Astrocyte of the cerebellum (primary cell): ENCODE results near the gene OR5A2.
"Not testable (repeated sequence)": the region's sequence is repeated elsewhere in the genome, so short reads cannot be mapped to it uniquely, and the experiment has no call there.

Source experiments
- DNase-seq: peaks from one replicate; pipeline ENCODE4 v3.0.0-alpha.2; 2011; ENCODE audit warnings: low read depth
- H3K4me3 ChIP-seq: 2 replicates; pipeline ENCODE4 v1.5.1; 2011; ENCODE audit warnings: mild to moderate bottlenecking, low read depth, low read length, moderate library complexity
- in situ Hi-C: cut with HindIII; loops from 2 replicates; pipeline ENCODE4 v1.10.0; 2017; ENCODE audit warnings: low sequenced_read_pairs
- TF ChIP-seq, protein P1 (sequence below): IDR thresholded peaks from 2 replicates; pipeline ENCODE4 v1.5.1; 2012; ENCODE audit warnings: low read length, low read depth, moderate library complexity, mild to moderate bottlenecking; ENCODE audit errors: missing control alignments

The OR5A2 gene

DNA sequence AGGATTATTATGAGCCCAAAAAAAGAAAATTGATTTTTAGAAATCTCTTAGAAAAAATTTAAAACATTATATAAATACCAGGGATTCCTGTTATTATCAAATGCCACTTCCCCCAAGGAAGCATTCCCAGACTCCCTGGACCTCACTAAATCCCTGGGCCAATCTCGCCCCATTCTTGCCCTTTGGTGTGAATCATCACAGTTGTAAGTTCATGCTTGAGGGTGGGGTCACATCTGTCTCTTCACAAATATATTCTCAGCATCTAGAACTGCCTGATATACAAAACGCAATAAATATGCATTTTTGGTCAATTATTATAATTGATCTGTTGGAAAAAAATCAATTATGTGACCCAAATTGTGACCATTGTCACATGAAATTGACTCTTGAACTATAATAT is 22.3 kb upstream of the OR5A2 start:
- in situ Hi-C loops, result no loop called here
- no peak overlapping the region for H3K4me3 ChIP-seq
- no peak for DNase-seq
- TF ChIP-seq, protein P1, sequence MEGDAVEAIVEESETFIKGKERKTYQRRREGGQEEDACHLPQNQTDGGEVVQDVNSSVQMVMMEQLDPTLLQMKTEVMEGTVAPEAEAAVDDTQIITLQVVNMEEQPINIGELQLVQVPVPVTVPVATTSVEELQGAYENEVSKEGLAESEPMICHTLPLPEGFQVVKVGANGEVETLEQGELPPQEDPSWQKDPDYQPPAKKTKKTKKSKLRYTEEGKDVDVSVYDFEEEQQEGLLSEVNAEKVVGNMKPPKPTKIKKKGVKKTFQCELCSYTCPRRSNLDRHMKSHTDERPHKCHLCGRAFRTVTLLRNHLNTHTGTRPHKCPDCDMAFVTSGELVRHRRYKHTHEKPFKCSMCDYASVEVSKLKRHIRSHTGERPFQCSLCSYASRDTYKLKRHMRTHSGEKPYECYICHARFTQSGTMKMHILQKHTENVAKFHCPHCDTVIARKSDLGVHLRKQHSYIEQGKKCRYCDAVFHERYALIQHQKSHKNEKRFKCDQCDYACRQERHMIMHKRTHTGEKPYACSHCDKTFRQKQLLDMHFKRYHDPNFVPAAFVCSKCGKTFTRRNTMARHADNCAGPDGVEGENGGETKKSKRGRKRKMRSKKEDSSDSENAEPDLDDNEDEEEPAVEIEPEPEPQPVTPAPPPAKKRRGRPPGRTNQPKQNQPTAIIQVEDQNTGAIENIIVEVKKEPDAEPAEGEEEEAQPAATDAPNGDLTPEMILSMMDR, result no peak

DNA sequence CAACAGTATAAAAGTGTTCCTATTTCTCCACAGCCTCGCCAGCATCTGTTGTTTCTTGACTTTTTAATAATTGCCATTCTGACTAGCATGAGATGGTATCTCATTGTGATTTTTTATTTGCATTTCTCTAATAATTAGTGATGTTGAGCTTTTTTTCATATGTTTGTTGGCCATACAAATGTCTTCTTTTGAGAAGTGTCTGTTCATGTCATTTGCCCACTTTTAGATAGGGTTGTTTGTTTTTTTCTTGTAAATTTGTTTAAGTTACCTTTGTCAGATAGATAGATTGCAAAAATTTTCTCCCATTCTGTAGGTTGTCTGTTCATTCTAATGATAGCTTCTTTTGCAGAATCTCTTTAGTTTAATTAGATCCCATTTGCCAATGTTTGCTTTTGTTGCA is 19.4 kb upstream of the OR5A2 start:
- in situ Hi-C loops, H3K4me3 ChIP-seq, DNase-seq: not testable (repeated sequence)

DNA sequence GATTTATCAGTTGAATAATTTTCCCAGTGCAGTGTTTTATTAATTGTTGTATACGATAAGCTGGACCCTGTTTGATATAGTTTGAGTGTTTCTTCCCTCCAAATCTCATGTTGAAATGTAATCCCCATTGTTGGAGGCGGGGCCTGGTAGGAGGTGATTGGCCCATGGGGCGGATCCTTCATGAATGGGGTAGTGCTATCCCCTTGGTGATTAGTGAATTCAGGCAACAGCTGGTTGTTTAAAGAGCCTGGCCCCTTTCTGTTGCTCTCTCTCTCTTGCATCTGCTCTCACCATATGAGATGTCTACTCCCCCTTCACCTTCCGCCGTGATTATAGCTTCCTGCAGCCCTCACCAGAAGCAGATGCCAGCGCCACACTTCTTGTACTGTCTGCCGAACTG is 11.6 kb upstream of the OR5A2 start:
- in situ Hi-C loops, result no loop called here
- H3K4me3 ChIP-seq, result no peak overlapping the region
- no peak for DNase-seq

DNA sequence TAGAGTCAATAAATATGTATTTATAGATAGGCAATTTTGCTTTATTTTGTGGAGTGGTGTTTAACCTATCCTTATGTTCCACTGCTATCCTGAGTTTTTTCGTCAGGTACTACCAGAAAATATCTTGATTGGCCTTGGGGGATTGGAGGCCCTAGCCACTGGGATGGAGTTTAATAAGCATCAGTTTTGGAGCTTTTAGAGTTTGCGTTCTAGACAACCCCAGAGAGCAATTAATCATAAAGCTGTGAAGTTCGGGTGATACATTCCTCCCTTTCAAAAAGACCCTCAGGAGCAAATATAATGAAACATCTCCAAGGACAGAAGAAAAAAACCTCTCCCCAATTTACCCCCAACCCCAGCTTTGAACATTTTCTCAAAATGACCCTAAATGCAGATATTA is 10.0 kb upstream of the OR5A2 start, which contains the start of gene OR5A1:
Gene OR5A1, plus strand, starts transcription at position 301 of the 400 bp plus-strand sequence. CDS start 6,700 bp downstream, outside the sequence.
- TF ChIP-seq, protein P1, result no peak
- in situ Hi-C loops, result no loop called here
- DNase-seq, result no peak
- H3K4me3 ChIP-seq, result no peak within 1 kb of the TSS

More for the DNA sequence above, 11.6 kb upstream of the OR5A2 start:
- TF ChIP-seq, protein P1, result no peak

DNA sequence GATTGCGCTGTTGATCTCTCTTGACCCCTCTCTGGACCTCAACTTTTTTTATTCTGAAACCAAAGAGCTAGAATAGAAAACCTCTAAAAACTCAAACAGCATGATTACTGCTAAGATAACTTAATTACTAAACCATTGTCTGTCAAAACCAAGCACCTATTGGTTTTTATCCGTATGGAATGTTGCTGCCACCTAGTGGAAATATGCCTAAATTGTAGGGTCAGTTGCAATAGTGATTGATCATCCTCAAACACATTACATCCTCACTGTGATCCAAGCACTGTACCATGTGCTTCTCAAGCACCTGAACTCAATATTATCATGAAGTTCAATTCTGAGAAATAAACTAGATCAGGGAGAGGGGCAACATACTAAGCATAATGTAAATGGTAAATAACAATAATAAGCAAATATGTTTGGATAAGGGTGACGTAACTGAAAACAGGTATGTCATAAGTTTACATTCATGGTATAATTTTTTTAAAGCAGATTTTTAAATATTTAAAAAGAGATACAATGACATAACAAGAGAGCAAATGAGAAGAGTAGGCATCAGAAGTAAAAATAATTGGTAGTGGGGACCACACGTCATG is 3.8 kb upstream of the OR5A2 start:
- in situ Hi-C loops, result no loop called here
- TF ChIP-seq, protein P1, result peak; percentile 55
- H3K4me3 ChIP-seq, result no peak overlapping the region
- DNase-seq, result peak; percentile 12

DNA sequence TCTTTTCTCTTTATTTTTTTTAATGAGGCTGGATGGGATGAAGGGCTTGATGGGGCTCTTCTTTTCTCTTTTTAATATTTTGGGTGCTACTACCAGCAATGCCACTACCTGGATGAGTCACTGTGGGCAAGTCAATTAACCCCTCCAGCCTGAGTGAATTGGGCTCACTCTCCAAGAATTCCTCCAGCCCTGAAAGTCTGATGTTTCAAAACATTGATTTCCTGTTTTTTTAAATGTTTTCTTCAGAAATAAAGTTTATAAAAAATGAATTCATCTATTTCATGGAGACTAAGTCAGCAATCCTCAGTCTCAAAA is 812 bp upstream of the OR5A2 start:
- DNase-seq, result no peak
- in situ Hi-C loops, result no loop called here
- no peak overlapping the region for H3K4me3 ChIP-seq
- TF ChIP-seq, protein P1, result no peak

DNA sequence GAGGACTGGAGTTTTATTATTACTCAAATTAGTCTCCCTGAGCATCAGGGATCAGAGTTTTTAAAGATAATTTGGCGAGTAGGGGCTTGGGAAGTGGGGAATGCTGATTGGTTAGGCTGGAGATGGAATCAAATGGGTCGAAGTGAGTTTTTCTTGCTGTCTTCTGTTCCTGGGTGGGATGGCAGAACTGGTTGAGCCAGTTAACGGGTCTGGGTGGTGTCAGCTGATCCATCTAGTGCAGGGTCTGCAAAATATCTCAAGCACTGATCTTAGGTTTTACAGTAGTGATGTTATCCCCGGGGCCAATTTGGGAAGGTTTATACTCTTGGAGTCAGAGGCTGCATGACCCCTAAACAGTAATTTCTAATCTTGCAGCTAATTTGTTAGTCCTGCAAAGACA is 1.1 kb downstream of the OR5A2 start:
- in situ Hi-C loops, result no loop called here
- no peak for DNase-seq
- H3K4me3 ChIP-seq, result no peak overlapping the region
- TF ChIP-seq, protein P1, result no peak
